ENCODE data around the gene SLC41A2.
"Not testable (repeated sequence)": the region's sequence is repeated elsewhere in the genome, so short reads cannot be mapped to it uniquely, and the experiment has no call there.

The SLC41A2 gene, protein sequence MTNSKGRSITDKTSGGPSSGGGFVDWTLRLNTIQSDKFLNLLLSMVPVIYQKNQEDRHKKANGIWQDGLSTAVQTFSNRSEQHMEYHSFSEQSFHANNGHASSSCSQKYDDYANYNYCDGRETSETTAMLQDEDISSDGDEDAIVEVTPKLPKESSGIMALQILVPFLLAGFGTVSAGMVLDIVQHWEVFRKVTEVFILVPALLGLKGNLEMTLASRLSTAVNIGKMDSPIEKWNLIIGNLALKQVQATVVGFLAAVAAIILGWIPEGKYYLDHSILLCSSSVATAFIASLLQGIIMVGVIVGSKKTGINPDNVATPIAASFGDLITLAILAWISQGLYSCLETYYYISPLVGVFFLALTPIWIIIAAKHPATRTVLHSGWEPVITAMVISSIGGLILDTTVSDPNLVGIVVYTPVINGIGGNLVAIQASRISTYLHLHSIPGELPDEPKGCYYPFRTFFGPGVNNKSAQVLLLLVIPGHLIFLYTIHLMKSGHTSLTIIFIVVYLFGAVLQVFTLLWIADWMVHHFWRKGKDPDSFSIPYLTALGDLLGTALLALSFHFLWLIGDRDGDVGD

DNA sequence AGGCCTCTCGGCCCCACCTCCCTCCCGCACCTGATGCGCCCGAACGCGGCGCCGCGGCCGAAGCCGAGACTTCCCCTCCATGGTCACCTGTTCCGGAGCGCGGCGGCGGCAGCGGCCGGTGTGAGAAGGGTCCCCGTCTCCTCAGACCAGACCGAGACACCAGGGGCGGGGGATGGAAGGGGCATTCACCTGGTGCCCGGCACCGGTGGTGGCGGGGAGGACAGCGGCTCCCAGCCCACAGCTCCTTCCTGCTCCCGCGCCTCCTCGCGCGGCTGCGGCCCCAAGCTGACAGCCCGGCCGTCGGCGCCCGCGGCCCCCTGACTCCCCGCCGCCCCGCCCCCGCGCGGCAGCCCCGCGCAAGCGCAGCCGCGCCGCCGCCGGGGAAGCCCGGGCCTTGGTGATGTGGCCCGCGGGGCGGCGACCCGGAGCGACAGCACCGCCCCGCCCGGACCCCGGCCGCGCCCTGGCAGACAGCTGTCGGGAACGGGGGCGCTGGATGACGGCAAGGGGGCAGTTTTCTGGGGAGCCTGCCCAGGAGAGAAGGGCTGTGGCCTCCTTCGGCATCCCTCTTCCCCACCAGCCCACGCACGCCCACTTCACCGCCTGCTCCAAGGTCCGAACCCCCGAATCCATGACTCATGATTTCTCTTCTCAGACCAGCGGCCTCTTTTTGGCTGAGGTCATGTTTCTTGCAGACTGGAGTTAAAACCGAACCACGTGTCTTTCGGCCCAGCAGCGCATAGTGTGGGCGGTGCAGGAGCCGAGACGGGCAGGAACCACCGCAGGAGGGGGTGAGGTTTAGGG lies at the start of gene SLC41A2:
Gene SLC41A2 (minus strand): TSS at position 290 of the 804 bp plus-strand sequence. CDS start 29,763 bp downstream, outside the sequence.
- peak; percentile 91 for DNase-seq (ENCODE audit: low read depth)

DNA sequence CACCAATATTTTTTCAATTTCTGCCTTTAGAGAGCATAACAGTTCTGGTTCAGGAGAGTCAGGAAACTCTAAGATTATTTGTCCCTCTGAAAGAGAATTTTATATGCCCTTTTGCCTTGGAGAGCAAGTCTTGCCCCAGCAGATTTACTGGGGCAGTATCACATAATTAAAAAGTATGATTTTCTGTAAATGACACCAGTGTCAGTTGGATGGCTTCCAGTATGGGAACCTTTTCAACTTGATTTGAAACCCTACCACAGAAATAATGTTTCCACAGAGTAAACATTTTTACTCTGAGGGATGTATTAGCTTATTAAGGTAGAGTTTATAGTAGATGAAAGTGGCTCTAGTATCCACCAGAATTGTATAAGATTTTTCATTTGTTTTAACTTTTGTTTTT lies 43.4 kb upstream of the SLC41A2 start:
- no peak for DNase-seq (ENCODE audit: low read depth)

DNA sequence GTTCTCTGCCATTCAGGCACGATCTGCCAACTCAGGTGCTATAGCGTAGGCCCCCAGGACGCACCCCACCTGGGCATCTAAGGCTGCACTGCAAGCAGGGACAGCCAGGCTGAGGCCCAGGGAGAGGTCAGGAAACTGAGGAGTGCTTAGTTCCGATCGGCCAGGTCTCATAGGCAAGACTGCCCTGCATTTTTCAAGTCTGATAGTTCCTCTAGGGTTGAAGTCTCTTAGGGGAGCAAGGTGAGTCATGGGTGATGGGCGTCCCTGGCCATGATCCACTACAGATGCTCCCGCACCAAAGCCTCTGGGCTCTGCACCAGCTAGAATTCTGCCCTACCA lies 41.2 kb upstream of the SLC41A2 start:
- DNase-seq (ENCODE audit: low read depth): no peak

DNA sequence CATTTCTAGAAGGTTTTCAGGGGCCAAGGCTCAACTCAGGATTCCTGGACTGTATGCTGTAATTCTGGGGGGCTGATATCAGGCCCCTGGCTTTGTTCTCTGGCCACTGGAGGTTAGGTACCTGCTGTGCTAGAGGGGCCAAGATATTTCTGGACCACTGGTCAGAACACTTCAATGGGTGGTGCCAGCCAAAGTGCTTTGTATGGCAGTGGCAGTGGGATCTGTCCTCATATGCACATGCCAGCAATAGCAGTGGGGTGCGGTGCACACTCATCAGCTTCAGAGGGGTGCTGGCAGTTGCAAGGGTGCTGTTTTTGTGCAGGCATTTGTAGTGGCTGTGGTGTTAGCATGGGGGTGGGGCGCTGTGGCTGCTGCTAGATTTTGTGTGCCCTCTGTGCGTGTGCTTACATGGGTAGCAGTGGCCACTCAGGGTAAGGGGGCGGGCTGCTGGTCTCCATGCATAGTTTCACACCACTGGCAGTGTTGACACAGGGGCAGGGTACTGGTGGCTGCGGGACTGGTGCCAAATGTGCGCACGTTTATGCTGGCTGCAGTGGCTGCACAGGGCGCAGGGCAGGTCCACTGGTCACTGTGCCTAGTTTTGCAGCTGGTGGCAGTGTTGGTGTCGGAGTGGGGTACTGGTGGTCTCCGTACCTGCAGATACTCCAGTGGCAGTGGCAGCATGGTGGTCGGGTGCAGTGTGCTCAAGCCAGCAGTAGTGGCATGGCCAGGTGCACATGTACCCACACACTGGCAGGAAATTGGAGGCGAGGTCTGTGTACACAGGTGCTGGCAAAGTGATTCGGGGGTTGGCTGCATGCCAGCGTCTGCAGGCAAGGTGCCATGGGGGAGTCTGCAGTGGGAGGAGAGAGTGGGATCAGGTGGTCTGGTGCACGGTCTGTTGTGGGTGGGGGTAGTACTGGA lies 40.6 kb upstream of the SLC41A2 start:
- DNase-seq (ENCODE audit: low read depth): no peak

DNA sequence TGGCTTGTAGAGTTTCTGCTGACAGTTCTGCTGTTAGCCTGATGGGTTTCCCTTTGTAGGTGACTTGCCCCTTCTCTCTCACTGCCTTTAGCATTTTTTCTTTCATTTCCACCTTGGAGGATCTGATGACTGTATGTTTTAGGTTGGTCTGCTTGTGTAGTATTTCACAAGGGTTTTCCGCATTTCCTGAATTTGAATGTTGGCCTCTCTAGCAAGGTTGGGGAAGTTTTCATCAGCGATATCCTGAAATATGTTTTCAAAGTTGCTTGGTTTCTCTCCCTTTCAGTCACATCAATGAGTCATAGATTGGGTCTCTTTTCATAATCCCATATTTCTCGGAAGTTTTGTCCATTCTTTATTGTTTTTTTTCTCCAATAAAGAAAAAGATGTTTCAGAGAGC lies 39.5 kb upstream of the SLC41A2 start:
- DNase-seq (ENCODE audit: low read depth): no peak

DNA sequence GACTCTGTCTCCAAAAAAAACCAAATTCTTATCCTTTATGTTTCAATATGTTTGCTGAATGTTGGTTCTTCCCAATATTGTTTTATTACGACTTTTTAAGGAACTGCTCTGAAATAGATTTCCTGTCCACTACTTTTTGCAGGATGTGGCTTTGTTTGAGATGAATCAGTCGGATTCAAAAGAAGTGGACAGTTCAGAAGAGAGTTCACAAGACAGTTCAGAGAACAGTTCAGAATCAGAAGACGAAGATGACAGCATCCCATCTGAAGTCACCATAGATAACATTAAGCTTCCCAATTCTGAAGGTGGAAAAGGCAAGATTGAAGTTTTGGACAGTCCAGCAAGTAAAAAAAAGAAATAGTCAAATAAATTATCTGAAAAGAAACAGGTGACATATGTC lies 36.2 kb upstream of the SLC41A2 start:
- no peak for DNase-seq (ENCODE audit: low read depth)

DNA sequence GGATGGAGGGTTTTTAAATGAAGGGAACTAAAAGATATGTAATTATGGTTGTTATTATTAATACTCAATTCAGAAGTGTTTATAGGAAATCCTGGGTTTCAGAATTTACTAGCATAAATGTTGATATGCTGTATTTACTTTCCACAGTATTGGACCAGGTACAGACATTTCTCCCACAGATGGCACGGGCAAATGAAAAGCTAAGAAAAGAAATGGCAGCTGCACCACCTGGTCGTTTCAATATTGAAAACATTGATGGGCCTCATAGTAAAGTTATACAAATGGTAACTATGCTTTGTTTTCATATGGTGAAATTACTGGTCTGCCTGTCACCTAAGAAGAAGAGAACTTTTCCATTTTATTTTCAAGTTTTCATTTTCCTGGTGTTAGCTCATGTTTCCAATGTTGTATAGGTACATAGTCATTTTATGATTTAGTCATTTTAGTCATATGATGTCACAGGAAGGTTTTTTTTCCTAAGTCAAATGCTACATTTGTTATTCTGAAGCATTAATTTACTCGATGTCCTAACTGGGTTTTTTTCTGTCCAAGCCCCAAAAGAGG lies 33.6 kb upstream of the SLC41A2 start:
- no peak for DNase-seq (ENCODE audit: low read depth)

DNA sequence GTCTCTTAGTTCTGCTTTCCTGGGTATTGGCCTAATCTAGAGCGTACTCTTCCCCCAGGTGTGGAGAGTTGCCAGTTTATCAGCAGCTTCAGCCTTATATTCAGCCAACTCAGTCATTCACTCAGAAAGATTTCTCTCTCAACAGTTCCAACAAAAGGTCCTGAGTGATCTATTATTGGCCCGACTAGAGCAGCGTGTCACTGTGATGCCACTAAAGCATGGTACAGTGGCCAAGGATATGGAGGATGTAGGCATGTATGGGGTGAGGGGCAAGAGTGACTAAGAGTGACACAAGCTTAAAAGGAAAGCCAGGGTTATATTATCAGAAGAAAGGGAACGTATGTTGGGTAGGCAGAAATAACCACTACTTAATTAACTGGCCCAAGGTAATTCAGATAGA lies 32.9 kb upstream of the SLC41A2 start:
- no peak for DNase-seq (ENCODE audit: low read depth)

DNA sequence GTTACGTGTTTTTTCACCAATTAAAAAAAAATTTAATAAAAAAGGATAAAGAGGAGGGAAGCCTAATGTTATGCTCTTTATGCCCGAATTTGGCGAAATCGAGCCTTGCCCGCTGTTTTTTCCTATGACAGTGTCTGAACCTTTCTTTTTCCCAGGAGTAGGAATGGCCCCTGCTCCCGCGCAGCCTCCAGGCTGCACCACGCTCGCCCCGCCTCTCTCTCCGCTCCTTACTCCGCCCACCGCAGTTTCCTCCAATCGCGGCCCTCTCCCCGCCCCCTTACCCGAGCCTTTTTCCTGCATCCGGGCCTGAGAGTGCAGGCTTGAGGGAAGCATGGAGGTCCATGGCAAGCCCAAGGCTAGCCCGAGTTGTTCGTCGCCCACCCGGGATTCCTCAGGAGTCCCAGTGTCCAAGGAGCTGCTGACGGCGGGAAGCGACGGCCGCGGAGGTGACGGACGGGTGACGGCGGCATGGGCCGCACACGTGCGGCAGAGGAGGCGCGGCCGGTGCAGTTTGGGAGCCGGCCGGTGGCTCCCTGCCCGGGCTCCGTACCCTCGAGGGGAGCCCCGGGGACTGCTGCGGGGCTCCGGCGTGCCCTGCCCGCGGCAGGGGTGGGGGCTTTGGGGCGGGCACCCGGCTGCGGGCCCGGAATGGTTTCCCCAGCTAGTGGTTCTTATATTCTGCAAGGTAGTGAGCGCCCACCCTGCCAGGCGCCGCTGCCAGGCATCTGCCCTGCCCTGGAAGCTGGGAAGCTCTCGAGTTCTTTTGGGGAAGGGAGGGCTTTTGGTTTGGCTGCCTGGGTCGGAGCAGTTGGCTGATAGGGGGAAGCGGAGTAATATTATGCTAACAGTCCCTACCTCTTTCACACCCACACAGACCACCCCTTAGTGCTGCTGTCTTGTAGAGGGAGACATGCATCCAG lies 28.2 kb upstream of the SLC41A2 start, which contains the start of gene NOPCHAP1:
Gene NOPCHAP1 (plus strand): TSS at position 295 of the 920 bp plus-strand sequence. CDS start 37 bp downstream, at position 332.
- peak; percentile 90 for DNase-seq (ENCODE audit: low read depth)

DNA sequence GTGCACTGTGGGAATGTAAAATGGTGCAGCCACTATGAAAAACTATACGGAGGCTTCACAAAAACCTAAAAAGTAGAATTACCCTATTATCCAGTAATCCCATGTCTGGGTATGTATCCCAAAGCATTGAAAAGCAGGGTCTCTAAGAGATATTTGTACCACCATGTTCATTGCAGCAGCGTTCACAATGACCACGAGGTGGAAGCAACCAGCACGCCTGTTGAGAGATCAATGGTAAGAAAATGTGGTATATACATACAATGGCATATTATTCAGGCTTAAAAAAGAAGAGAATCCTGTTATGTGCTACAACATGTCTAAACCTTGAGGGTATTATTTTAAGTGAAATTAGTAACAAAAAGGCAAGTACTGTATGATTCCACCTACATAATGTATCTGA lies 27.1 kb upstream of the SLC41A2 start:
- DNase-seq (ENCODE audit: low read depth): no peak

DNA sequence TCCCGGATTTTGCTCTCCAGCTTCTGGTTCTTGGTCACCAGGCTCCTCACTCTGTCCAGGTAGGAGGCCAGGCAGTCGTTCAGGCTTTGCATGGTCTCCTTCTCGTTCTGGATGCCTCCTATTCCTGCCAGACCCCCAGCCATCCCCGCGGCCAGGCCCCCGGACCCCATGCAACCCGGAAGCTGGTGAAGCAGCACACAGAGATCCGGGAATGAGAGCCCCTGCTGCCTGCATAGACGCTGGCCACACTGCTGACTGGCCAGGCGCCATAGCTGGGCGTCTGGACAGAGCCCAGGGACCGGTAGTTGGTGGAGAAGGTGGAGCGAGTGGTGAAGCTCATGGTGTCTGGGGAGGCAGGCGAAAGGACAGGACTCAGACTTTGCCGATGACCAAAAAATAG lies 19.6 kb upstream of the SLC41A2 start:
- DNase-seq (ENCODE audit: low read depth): not testable (repeated sequence)

DNA sequence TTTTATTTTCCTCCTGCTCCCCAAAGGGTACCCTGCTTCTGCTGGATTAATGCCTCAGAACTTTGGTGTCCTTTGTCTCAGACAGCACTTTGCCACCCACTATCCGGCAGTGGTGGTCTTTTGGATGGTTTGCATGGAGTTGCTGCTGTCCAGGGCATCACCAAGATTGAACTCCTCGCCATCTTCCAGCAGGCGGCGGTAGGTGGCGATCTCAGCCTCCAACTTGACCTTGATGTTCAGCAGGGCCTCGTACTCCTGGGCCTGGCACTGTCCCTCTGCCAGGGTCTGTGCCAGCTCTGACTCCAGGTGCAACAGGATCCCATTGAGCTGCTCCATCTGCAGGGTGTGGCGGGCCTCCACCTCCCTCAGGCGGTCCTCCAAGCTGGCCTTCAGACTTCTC lies 18.6 kb upstream of the SLC41A2 start:
- DNase-seq (ENCODE audit: low read depth): no peak

DNA sequence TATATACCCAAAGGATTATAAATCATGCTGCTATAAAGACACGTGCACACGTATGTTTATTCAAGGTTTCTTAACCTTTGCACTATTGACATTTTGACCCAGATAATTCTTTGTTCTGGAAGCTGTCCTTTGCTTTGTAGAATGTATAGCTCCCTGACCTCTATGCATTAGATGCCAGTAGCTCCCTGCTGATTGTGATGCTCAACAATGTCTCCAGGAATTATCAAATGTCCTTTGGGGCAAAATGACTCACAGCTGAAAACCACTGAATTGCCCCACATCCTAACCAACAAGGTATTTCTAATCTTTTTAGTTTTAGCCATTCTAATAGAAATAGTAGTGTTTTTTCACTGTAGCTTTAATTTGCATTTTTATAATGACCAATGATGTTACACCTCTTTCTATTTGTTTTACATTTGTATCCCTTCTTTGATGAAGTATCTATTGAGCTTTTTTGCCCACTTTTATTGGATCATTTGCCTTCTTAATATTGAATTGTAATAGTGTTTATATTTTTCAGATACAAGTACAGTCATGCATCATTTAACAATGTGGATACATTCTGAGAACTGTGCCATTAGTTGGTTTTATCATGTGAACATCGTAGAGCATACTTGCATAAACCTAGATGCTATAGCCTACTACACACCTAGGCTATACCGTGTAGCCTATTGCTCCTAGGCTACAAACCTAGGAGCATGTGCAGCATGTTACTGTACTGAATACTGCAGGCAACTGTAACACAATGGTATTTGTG lies 17.7 kb upstream of the SLC41A2 start:
- DNase-seq (ENCODE audit: low read depth): peak; percentile 78

DNA sequence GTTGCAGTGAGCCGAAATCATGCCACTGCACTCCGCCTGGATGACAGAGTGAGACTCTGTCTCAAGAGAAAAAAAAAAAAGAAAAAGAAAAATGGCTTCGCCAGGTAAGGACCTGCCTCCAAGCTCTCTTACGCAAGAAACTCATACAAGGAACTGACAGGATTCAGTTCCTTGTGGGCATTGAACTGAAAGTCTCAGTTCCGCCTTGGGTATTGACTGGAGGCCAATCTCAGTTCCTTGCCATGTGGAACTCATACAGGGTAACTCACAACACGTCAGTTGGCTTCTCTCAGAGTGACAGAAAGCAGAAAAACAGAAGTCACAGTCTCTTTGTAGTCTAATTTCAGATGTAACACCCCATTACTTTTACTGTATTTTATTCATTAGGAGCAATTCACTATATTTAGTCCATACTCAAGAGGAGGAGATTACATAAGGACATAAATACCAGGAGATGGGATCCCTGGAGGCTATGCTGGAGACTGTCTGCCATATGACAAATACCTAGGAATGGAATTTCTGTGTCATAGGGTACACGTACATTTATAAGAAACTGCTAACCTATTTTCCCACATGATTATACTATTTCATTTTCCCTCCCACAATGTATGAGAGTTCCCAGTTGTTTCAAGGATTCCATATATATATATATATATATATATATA lies 16.7 kb upstream of the SLC41A2 start:
- peak; percentile 89 for DNase-seq (ENCODE audit: low read depth)

DNA sequence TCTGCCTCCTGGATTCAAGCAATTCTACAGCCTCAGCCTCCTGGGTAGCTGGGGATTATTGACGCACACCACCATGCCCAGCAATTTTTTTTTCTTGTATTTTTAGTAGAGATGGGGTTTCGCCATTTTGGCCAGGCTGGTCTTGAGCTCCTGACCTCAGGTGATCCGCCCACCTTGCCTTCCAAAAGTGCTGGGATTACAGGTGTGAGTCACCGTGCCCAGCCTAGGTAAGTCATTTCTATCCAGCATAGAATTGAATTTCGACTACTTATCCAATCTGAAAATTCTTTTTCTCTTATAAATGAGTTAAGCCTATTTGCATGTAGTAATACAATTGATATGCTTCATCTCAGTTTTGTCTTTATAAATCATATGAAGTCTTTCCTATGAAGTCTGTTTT lies 15.2 kb upstream of the SLC41A2 start:
- no peak for DNase-seq (ENCODE audit: low read depth)

DNA sequence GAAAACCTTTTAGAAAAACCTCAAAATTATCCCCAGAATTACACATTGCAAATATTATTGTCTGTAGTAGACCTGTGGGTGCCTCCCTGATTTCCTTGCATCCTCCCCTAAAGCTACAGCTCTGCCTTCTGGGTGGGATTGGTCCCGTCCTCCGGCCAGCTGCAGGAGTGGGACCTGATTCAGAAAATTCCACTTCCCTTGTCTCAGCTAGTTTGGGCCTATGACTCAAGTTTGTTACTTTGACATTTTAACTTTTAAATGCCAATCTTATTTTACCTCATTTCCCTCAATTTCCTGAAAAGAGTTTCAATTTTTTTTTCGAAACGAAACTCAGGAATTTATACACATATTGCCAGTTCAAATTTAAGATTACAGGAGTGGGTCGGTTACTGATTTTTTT lies 13.2 kb upstream of the SLC41A2 start:
- peak; percentile 19 for DNase-seq (ENCODE audit: low read depth)

DNA sequence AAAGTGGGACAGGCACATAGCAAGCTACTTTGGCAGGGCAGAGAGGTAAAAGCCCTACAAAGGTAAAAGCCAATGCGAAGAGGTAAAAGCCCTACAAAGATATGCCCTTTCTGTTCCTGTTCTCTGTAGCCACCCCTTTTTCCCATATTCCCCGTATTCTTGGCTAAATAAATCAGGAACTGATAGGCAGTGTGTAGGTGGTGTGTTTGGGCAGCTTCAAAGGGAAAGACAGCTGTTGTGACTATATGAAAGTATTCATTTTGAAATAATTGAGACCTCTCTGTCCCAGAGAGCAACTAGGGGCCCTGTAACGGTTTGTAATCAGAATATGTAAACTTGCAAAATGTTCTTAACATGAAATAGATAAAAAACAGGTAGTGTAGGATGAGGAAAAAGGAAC lies 11.3 kb upstream of the SLC41A2 start:
- DNase-seq (ENCODE audit: low read depth): no peak

DNA sequence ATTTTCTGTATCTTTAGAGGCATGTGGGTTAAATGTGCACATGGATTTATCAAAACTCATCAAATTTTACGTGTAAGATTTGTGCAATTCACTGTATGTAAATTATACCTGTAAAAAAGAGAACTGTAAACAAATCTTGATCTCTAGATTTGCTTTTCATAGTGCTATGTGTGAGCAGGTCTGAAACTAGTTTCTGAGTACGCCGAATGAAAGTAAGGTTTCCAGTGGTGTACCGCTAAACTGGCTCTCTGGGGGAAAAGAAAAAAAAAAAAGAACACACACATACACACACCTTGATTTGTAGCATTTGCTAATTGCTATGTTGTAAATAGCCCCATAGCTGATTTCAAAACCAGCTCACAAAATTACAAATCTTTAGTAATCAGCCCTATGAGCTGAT lies 8.6 kb upstream of the SLC41A2 start:
- no peak for DNase-seq (ENCODE audit: low read depth)

DNA sequence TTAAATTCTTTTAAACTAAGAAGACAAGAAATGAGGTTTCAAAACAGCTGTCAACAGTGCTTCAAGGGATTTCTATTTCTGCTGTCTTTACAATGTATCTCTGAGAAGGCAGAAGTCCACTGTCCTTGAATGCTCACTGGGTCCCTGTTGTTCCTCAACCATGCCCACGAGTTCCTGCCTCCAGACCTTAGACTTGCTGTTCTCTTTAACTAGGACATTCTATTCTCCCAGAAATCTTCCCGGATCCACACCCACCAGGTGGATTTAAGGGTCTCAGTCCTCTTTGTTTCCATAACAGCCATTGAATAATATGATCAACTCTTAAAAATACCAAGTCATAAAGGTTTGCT lies 6.7 kb upstream of the SLC41A2 start:
- DNase-seq (ENCODE audit: low read depth): no peak

All from EH (cell line).